GM21825 (cell line): ENCODE measurements around the gene HOXC10.

ENCODE experiments used
- ATAC-seq: cut with Tn5 transposase; IDR thresholded peaks from one replicate; pipeline ENCODE4 v1.9.1; 2021; ENCODE audit warnings: mild to moderate bottlenecking, moderate library complexity; ENCODE audit not compliant: unreplicated experiment

HOXC10 gene

GRCh38 chr12:54002278-54002914 is 17.4 kb downstream of the HOXC10 start:
- no peak for ATAC-seq

DNA sequence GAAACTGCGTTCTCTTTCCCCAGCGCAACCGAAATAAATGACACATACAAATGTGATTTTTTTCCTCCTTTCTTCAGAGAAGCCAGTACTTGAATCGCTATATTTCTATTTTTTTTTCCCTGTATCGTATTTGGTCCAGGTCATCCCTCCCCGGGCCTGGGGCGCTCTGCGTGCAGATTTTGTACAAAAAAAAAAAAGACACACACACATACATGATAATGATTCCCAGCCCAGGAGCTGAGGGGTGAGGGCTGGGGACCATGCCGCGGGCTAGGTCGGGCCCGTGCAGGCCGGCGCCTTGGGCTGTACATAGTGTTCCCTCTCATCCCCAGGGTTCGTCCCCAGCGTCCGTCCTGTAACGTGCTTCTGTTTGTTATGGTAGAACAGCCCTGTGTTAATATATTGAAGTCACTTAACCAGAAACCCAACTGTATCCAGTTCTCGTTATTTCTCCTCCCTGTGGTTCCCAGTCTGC is 18.0 kb downstream of the HOXC10 start:
- ATAC-seq = no peak

DNA sequence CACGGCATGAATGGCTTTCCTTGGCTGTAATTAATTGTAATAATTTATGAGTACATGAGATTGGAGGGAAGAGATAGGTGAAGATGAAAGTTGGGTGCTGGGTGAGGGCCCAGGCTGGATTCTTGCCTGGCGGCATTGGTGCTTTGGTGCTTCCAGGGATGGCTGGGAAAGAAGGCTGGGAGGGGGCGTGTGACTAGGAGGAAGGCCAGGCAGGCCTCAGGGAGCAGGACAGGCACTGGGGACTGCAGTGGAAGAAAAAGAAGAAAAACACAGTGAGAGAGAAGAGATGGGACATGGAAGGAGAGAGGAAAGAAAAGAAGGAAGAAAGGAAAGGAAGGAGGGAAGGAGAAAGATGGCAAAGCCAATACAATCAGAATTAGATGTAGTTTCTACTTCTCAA is 18.7 kb downstream of the HOXC10 start:
- no peak for ATAC-seq

GRCh38 chr12:54004063-54004840 is 19.3 kb downstream of the HOXC10 start:
- no peak for ATAC-seq

DNA sequence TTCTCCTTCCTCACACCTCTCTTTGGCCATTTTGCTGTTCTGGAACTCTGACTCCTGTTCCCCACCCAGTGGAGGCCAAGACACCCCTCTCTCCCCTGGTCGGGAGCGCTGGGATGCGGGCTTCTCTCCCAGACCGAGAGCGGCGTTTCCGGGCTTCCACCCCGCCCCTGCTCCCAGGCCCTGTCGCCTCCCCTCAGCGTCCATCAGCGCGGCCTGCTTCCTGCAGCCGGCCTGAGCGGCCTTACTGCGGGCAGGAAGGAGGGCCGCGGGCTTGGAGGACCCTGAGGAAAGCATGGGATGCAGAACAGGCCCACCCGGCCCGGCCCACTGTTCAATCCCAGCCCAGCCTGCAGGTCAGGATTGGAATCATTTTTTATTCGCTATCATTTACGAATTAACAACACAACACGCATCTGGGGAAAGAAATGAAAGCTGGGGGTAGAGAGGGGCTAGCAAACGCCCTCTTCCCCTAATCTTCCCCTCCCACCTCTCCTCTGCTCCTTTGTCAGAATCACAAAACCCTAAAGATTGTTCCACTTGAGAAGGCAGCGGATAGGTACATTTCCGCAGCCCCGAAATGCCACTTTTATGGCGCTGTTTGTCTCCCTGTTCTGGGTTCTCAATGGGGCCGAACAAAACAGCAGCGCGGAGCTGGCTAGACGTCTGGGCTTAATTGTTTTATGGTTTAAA is 20.0 kb downstream of the HOXC10 start:
- no peak for ATAC-seq

DNA sequence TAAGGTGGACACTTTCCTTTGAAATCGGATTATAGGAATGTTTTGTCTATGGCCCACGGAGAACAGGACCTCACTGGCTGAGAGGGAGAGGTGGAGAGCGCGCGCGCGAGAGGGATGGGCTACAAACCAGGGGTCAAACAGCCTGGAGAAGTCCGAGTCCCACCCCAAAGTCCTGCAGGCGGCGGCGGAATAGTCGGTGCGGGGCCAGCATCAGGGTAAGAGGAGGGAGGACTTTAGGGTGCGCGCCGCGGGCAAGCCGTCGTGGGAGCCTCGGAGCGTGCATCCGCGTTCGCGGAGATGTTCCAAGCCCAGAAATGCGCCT is 20.5 kb downstream of the HOXC10 start:
- no peak for ATAC-seq

DNA sequence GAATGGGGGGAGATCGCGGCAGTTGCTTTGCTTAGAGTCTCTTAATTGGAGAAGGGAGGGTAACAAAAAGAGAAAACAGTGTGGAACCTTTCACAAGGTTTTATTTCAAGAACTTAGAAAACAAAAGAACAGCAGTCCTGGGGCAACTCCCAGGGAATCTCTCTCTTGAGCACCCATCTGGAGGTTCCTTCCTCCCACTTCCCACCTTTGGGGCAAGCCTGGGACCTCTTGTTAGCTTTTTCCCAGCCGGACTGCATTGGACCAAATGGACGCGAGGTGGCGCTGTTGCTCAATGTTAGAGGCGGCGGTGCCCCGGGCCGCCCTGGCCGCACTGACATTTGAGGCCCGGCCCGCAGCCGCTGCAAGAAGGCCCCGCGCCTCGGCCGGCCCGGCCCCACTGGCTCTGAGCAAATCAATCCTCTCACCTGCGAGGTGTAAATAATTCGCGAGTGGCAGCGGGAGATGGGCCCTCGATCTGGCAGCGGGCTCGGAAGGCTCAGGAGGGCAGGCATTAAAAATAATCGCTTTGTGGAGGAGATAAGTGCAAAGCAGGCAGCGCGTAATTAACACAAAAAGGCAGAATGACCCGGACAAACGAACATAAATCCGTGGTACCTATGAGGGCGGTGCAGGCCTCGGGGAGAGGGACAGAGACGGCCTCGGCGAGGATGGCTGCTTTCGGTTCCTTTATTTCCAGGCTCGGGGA is 21.1 kb downstream of the HOXC10 start:
- ATAC-seq = peak; percentile 76

- ATAC-seq = no peak
Measured at GRCh38 chr12:54006559-54007220, 21.7 kb downstream of the HOXC10 start.

DNA sequence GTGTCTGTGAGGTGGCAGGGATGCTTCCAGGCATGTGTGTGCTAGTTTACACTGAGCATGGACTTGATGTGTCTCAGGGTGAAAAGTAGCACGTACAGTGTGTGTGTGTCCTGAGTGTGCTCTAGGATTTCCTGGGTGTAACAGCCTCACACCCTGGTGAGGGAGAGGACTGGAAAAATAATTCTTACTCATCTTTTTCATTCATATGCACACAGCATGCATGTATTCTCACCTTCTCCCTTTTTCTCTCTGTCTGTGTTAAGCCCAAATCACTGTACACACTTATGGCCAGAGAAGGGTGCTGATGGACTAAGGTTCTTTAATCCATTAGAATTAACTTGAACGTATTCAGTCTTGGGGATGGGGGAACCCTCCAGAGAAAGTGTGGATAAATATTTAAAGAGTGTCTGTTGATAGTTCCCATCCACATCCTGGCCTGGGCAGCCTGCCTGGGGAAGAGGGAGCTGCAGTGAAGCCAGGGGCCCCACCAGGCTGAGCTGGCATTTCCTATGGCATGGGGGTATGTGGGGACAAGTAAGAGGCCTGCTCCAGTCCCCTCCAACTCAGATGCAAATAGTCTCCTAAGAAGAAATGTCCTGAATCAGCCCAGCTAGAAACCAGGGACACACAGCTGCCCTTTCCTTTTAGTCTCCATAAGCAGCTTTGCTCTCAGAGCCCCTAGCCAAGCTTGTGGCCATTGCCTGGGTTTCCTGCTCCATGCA is 22.8 kb downstream of the HOXC10 start:
- no peak for ATAC-seq

DNA sequence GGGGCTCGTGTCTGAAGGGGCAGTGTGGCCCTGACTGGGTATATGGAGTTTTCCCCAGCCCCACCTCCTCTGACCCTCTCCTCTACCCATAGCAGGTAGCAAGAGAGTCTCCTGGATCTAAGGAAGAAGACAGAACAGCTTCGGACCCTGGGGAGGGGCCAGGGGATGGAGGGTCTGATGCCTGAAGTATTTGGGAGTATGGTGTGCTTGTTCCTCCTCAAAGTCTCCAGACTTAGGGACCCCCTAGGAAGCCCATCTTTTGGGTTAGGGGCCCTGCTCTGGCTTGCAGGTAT is 23.3 kb downstream of the HOXC10 start:
- no peak for ATAC-seq

- ATAC-seq = no peak
Measured at GRCh38 chr12:54009171-54010052, 24.5 kb downstream of the HOXC10 start.

DNA sequence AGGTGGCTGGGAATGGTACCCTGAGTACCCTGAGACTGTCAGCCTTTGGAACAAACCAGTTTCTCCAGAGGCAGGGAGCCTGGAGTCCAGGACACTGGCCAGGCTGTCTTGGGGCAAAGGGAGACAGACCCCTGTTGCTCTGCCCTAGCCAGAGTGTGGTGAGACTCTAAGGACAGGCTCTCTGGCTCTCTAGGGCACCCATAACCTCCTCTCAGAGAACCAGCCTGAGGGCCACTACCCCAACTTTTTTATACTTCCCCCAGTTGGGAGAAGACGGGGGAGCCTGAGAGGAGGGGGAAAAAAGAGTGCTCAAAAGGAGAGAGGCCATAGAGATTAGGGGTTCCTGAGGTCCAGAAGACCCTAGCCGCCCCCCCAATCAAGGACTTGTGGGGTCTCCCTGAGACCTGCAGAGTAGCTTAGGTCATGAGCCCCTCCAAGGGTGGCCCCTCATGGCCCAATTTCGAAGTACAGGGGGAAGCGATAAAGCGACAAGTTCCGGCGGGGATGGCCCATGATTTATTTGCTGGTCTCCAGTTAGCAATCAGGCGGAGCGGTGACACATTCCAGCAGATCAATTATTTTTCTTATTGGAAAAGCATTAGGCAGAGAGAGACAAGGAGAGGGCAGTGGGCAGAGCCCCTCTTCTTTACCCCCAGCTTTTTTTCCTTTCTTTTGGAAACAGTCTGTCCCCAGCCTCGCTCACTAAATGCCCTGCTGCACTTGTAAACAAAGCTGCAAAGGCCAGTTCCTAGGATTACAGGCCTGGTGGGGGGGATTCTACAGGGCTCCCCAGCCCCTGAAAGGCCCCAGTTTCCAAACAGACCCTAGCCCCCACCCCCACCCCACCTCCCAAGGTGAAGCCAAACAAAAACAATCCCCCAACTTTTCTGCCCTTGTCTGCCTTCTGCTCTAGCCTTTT is 25.4 kb downstream of the HOXC10 start:
- ATAC-seq = no peak

- no peak for ATAC-seq
Measured at GRCh38 chr12:54010972-54011664, 26.2 kb downstream of the HOXC10 start.

DNA sequence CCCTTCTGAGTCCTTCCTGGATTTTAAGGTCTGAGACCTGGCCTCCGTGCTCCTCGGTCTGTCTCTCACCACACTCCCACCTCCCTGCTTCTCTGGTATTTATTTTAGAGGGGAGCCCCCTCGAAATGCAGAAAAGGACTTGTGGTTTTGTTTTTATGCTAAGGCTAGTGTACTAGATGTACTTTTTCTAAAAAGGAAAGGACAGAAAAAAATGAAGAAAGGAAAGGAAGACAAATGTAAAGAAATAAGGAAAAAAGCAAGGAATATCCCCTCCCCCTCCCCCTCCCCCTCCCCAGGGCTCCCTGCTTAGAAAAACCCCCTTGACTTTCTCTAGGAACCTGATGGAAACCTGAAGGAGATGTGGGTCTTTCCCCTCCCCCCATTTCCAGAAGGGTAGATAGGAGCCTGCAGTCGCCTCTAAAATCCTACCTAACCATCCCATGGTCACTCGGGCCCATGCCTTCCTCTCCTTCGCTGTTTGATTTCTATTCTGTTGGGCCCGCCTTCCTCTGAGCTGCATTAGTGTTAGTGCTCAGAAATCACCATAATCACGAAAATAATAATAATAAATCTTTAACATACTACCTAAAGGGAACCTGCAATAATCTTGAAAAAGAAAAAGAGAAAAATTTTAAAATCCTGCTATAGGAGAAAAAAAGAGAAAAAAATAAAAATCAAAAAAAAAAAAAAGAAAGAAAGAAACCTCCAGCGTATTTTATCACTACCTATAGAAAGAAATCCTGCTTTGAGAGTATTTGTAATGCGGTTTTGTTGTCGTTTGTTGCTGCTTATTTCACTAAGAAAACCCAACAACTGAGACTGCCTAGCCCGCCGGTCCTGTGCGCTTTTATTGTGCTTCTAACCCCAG is 27.0 kb downstream of the HOXC10 start:
- ATAC-seq = no peak

DNA sequence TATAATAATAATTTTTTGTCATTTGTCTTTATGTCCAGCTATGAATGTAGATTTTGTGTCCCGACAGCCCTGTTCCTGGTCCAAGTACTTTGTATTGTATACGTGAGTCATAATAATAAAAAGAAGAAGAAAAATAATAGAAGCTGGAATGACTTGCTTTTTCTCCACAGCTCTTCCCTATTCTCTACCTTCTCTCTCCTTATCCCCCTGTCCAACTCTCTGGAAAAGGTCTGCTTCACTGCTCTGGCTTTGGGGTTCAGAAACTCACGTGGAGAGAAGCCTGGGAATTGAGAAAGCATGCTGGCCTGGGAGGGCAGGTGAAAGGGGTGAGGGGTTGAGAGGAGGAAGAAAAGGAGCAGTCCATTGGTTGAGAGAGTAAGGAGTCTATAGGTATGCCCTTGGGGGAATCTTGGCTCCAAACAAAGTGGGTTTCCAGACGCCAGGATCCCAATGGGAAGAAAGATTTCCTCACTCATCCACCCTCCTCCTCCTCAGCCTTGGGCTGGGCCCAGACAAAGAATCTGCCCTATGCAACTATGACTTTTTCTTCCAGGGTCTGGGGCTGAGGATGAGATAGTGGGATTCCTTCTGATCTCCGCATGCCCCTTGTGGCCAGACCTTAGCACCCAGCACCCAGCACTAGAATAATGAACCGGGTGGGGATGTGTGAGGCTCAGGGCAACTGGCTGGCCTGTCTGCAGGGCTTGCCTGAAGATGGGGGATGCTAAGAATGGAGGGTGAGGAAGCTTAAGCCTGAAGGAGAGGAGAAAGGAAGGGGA is 27.9 kb downstream of the HOXC10 start:
- ATAC-seq = no peak

- no peak for ATAC-seq
Measured at GRCh38 chr12:54014377-54015017, 29.6 kb downstream of the HOXC10 start.
